Adipocyte (in vitro differentiated cells): ENCODE results near the gene IFNA13.

Experiments used
- DNase-seq: peaks from one replicate; pipeline ENCODE4 v3.0.0-alpha.2; 2015; ENCODE audit warnings: low read depth
- H3K27me3 ChIP-seq: replicated peaks from 2 replicates; pipeline ENCODE4 v1.7.0; 2013; ENCODE audit warnings: mild to moderate bottlenecking, low read length, moderate library complexity; ENCODE audit not compliant: control insufficient read depth, insufficient read depth
- H3K36me3 ChIP-seq: 2 replicates; pipeline ENCODE4 v1.7.0; 2013; ENCODE audit warnings: low read length, mild to moderate bottlenecking, moderate library complexity; ENCODE audit not compliant: control insufficient read depth, insufficient read depth, severe bottlenecking
- H3K4me1 ChIP-seq: 2 replicates; pipeline ENCODE4 v1.7.0; 2013; ENCODE audit warnings: mild to moderate bottlenecking, low read length, moderate library complexity; ENCODE audit not compliant: control insufficient read depth, insufficient read depth
- H3K4me3 ChIP-seq: 2 replicates; pipeline ENCODE4 v1.7.0; 2013; ENCODE audit warnings: mild to moderate bottlenecking, low read length, moderate library complexity
- H3K9ac ChIP-seq: 2 replicates; pipeline ENCODE4 v1.7.0; 2013; ENCODE audit warnings: mild to moderate bottlenecking, low read length, moderate library complexity
- H3K9me3 ChIP-seq: 2 replicates; pipeline ENCODE4 v1.7.0; 2013; ENCODE audit warnings: mild to moderate bottlenecking, low read length, moderate library complexity; ENCODE audit not compliant: control insufficient read depth

Gene IFNA13

DNA sequence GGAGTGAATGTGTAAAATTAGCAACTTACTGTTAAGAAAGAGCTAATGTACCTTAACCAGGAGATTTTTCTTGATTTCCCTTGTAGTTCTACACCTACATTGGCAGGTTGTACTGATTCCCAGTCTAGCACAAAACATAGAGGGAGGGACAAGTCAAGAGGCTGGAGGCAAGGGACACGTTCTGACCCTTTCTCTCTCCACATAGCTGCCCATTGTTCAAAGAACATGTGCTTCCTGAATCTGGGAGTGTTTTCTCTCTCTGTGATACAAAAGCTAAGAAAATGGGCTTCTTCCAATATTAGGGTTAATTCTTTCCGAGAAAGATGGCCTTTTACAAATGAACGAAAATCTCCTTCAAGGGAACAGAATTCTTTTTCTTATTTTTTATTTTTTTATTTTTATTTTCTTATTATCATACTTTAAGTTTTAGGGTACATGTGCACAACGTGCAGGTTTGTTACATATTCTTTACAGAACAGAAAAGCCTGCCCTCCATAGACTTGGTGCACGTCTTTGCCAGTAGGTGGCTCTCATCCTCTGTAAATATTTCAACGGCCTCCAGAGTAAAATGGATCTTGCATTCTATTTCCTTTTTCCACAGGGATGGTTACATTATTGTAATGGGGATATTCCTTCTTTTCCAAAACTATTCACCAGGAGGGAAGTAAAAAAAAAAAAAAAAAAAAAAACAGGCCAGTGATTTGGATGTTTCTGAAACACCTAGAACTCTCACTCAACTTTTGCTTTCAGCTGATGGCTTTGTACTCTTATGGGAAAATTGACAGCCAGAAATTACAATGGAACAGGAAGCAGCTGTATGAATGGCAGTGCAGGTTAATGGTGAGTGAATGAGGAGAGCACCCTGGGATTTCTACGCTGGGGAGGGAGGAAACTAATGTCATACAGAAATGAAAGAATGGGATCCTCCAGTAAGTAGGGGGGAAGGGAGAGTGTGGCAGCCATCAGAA is 49.6 kb downstream of the IFNA13 start:
- no peak overlapping the region for H3K4me3 ChIP-seq
- no peaks in the 10 kb centered on the region for H3K9me3 ChIP-seq
- H3K4me1 ChIP-seq: peaks cover 18% of the 10 kb centered on the region
- peaks cover 12% of the 10 kb centered on the region for H3K36me3 ChIP-seq
- peak; percentile 82 for DNase-seq
- H3K9ac ChIP-seq: no peak overlapping the region
- no peaks in the 10 kb centered on the region for H3K27me3 ChIP-seq
